GM11168 (cell line): ENCODE data around the gene MPDZ.

ENCODE experiments used
- in situ Hi-C: fragments of 300-500 bp; cut with MboI; formaldehyde crosslinking; loops from one replicate; pipeline ENCODE4 v1.12.0; 2022; ENCODE audit warnings: low sequenced_read_pairs; ENCODE audit not compliant: unreplicated experiment

MPDZ gene

DNA sequence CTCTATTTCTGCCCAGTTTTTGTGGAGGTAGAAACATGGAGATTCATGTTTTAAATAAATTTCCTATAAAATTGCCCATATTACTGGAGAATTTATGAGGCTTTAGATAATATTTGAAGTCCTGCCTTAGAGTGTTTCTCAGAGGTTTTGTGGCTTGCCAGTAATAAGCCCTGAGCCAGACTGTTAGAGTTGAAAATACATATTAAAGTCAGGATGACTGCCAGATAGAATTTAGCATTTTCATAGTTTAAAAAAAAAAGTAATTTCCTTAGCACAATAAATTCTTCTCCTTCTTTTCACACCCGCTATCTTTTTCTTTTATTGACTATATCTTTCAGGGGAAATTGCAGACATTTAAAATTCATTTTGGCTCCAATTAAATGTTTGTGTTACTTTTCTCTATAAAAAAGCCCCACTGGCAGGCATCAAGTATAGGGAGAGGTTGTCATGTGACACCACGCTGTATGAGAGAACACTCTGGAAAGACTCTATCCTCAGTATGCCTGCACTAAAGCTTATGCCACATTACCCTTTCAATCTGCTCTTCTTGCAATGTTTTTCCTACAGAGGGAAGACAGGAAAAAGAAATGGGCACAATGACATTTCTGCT is 135.2 kb downstream of the MPDZ start:
- in situ Hi-C loops: no loop called here

DNA sequence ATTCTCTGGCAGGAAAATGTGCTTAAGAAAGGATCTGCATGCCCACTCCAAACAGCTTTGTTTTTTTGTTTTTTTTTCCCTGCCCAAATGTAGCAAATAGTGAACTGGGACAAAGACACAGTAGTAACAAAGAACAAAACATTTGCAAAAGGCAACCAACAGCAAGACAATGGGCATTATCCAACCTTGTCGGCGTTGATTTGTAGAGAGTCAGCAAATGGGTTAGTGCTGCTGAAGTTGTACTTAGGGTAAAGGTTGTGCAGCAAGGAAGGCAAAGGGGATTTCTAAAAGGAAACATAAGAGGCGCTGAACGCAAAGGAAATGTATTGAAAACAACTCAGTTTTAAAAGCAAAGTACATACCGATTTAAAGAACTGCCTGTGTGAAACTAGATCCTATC is 136.2 kb downstream of the MPDZ start:
- in situ Hi-C loops: no loop called here

DNA sequence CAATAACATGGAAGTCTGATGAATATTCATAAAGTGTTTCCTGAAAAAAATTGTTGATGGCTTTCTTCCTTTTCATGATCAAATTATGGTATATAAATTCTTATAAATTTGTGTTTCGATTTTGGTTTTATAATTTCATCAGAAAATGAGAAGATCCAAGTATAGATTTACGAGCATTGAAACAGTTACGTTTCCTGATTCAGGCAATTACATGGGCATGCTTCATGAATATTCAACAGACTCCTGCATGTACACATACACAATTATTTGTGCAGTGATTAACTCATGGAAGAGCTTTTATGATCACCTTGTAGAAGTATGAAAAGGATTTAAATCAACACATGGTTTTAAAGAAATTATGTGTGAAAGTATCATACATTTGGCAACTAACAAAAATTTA is 136.7 kb downstream of the MPDZ start:
- in situ Hi-C loops: no loop called here

DNA sequence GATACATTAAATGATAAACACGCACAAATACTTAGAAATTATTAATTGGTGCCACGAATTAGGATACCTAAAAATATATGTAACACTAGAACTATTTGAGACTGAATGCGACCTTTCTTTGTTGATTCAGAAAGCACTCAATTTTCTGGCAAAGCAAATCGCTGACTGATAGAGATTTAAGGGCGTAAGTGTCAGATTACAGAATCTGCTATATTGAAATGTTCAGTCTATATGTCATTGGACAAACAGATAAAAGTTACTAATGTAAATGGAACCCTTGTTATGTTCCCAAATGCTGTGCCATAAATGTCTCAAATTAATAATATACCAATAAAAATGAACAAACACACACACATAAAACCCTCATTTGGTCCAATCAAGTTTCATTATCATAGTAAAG is 137.9 kb downstream of the MPDZ start:
- in situ Hi-C loops: no loop called here

DNA sequence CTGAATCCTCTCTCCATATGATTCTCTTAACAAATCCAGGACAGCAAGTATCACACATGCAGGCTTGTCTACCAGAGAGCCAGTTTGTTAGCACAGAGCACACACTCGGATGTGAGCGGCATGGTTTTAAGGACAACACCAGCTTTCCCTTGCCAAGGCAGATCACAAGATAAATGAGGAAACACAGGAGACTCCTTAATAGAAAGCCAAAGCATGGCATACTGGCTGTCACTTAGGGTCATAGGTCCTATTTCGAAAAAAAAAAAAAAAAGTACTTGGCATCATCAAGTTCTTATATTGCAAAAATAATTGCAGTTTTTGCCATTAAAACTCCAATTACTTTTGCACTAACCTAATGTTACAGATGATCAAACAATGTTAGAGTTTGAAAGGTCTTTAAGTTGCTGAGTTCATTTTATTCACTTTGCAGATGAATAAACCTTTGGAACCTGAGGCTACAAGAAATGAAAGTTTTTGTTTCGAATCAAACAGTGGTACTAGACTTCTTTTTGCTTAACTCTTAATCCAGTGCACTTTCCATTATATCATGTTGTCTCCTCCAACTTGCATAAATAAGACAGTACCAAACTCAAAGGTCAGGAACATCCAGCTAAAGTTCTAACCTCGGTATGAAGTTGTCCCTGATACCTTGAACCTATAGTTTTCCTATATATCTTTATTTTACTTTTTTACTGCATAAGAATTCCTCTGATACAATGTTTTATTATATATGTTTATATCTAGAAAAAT is 138.5 kb downstream of the MPDZ start:
- in situ Hi-C loops: no loop called here

DNA sequence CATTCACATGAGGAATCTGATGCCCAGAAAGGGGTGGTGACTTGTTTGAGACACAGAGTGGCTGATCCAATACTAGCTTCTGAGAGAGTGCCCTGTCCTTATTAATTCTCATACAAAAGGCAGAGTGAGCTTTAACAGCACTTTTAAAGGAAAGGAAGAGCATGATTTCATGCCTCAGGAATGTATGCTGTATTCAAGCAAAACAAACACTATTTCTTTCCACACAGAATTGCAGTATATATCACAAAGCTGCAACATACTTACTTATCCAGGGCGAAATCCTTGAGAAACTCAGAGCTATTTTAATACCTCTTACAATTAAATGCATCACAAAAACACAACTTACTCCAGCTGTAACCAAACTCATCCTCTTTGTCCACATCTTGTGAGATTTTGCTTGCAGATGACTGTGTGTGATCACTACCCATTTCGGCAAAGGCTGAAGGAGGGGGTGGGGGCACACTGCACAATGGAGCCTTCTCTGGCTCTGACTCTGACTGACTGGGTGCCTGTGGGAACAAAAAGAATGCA is 139.8 kb downstream of the MPDZ start:
- in situ Hi-C loops: no loop called here

DNA sequence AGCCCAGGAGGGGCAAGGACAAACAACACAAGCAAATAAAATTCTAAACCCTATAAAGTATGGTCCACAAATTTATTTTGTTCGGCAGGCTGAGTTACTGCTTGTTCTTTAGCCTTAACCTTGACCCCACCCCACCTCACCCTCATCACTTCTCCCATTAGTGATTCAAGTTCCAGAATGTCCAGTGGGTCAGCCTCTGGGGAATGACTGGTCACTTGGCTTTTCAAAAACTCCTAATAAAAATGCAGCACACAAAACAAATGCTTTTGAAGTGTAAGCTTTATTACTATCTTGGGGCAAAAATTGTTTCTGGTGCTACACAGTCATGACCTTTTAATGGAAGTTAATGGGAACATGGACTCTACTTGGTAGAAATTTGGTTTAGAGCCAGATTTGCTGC is 142.1 kb downstream of the MPDZ start:
- in situ Hi-C loops: no loop called here

DNA sequence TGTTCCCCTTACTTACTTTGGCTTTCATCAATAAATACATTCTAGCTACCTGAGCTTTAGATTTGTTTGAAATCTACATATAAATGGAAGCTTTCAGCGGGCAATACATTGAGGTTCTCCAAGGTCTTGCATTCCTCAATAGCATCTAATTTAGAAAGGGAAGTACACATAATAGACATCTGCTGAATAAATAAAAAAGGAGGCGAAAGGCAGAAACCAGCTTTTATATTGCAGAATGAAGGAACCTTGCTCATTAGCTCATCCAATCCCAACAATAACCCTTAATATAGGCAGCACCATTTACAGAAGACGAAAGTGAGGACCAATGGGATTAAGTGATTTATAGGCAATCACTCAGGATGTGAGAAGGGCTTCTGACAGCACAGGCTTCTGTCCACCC is 147.5 kb downstream of the MPDZ start:
- in situ Hi-C loops: no loop called here

DNA sequence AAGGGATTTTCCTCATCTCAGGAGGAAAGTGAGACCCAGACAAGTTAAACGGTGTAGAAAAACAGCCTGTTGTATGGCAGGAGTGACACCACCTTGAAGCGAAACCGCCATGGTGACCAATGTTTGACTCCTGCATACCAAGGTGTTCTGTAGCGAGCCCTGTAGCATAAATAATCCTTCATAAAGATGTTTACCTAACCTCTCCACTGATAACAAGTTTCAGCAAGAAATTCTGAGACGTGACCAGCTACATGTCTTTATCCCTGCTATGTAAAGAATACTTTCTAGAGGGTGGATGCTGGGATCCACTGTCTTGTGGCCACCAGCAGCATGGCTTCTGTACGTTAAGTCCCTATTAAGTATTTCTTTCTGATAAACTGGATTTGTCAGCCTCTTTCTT is 148.1 kb downstream of the MPDZ start:
- in situ Hi-C loops: no loop called here

DNA sequence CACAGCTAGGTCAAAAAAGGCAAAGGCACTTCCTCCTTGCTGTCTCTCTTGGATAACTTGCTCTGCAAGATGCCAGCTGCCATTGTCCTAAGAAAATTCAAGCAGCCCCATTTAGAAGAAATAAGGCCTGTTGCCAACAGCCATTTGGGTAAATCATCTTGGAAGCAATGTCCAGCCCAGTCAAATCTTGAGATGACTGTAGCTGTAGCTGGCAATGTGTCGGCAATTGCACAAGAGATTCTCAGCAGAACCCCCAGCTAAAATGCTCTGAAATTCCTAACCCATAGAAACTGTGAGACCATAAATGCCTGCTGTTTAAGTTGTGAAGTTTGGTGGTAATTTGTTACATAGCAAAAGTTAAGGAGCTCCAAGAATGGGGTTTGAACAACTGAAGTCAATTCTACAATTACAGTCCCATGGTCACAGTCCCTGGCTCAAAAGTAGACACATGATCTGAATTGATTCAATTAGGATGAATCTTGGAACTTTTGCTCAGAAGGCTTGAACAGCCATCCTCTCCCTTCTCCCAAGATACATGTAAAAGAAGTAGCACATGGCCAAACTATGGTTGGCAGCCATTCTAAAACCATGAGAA is 151.1 kb downstream of the MPDZ start:
- in situ Hi-C loops: no loop called here

DNA sequence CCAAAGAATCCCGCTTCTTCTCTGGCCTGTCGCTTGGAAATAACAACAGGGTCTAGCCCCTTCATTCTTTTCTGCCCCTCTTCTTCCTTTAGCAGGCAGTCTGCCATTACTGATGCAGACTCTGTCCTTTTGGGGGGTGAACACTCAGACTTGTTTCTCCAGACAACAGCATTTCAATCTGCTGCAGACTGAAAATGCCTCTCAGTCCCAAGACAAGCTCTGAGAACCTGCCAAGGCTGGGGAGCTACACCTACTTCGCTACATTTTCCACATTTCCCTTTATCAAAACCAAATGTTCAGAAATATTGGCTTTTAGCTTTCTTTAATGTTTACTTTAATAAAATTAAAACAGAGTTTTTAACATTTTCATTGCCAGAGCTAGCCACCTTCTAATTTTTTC is 152.4 kb downstream of the MPDZ start:
- in situ Hi-C loops: no loop called here

DNA sequence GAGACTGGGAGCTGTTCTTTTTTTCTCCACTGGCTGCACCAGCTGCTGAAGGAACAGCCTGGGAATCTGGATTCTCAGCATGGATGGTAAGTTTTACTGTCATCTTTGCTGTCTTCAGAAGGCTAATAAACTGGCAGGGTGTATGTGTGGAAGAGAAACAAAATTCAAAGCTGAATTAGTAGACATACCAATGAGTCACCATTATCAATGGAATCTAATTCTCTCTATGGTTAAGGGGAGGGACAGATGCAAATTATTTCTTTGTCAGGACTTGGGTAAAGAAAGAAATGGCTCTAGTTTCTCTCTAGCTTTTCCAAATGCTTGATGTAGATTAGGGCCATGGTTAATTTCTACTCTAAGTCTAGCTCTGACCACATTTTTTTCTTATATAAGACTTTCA is 154.2 kb downstream of the MPDZ start:
- in situ Hi-C loops: no loop called here

DNA sequence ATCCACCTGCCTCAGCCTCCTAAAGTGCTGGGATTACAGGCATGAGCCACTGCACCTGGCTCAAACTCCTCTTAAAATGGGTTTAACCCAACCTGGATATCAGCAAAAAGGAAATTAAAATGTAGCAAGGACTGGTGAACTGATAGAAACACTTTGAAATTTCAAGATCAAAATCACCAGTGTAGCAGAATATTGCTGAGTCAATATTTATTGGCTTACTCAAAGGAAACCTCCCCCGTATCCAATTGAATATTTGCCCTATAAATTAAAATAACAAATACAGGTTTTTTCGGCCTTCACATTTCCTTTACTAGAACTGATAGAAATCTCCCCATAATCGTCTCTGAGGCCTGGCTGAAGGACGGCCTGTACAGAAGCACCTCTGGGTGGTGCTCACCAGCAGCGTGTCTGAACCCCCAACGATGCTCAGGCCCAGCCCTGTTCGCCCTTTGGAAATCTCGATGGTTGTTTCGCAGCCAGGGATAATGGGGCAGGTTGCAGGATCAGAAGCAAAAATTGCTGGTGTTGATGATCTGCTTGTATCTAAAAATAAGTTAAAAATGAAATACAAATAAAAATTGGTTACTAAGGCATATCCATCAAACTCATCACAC is 156.6 kb downstream of the MPDZ start:
- in situ Hi-C loops: no loop called here

DNA sequence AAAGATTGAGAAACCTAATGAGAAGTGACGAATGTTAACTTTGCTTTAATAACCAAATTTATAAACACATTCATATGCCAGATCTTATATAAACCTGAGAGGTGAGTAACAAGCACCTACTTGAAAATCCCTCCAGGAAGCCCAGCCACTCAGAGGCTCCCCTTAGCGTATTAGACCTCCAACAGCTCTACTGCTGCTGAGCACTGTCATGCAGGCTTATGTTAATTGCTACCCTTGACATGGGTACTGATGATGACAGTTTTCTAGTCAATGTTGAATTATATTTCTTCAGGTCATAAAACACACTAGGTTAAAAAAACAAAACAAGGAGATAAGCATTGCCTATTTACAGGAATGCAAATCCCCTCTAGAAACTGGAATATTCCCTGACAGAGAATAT is 161.2 kb downstream of the MPDZ start:
- in situ Hi-C loops: no loop called here

DNA sequence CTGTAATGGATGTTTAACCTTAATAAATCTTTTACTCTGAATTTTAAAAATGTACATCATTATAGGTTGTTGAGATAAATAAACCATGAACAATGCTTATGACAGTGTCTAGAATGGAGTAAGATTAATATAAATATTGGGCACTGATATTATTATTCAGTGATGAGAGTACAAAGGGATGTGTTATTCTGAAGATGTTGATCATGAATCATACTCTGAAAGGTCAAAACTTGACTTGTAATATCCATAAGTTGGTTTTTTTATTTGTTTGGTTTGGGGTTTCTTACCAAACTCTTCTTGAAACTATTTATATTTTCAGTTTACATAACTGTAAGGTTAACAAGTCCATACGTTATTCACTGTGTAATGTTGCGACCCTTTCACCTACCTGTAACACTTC is 163.2 kb downstream of the MPDZ start:
- in situ Hi-C loops: no loop called here

DNA sequence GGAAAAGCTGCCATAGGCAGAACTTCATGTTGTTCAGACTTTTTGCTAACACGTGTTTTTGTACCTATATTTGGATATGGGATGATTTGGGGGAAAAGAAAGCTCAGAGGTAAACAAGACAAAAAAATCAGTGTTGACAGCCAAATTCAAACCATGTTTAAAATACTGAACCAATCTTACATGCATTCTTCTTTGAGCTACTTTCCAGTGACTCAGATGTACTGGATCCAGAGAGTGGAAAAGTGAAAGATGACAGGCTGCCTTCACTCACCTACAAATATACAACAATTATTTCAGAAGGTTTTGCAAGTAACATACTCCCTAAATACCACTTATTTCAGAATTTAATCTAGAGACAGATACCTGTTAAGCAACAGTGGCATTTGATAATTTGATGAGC is 165.7 kb downstream of the MPDZ start:
- in situ Hi-C loops: no loop called here

DNA sequence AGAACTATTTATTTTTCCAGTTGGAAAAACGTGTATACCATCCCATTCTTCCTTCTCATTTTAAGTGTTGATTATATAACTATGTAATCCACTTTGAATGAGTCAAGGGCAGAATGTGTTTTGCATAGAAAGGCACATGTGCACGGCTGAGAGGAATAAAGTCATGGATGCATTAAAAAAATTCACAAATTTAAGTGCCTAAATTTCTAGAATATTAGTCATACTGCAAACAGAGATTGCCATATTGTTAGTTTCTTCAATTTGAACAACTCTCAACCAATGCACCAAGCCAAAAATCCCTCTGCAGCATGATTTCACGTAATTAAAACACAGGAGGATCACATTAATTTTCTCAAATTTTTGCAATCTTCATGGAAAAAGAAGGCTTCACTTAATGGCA is 166.3 kb downstream of the MPDZ start:
- in situ Hi-C loops: no loop called here

DNA sequence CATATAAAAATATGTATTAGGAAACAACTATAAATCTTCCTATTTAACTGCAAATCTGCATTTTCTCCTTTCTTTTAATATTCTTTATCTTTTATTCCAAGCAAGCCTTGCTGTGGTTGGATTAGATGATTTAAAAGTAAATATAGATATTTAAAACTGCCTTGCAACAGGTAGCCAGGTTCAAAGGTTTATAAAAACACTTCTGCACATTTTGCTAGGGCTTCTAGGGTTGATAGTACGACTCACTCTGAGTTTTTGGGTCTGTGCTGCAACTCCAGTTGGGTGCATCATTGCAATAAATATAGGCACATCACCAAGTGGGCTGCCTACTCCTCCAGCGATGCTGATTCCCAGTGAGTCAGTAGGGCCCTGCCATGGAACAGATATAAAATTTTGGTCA is 167.7 kb downstream of the MPDZ start:
- in situ Hi-C loops: no loop called here

DNA sequence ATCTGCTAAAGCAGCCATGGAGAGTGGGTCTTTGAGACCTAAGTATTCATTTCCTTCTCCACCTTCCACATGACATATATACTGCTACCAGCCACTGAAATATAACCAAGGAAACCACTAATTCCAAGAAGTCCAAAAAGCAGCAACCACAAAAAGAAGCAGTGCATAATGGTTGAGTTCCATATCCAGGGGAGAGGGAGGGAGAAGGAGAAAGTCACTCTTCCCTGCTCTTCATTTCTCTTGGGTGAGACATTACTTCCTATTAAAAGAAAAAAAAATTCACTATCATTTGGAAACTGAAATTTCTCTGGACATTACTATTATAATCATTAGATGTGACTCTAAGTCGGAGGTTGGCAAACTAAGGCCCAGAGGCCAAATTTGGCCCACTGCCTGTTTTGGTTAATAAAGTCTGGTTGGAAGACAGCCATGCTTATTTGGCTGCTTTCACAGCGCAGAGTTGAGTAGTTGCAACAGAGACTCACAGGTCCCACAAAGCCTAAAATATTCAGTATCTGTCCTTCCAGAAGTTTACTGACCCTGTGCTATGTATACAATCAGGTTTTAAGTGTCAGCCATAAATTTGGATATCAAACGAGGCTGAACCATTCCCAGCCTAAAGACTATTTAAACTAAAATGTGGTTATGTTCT is 168.6 kb downstream of the MPDZ start:
- in situ Hi-C loops: no loop called here

DNA sequence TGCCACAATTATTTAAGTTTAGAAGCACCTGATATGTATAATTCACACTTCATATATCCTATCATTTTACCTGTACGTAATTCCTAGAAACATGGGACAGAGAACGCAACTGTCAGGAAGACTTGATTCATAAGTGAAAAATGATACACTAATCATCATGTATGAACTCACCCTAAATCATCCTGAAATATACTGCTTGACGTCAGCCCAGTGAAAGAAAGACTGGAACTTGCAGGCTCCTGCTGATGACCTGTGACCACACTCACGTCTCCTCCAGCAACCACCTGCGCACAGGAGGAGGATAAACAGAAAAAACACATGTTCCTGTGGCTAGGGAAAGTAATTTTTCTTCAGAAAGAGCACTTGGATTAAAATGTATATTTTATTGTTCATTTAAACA is 169.7 kb downstream of the MPDZ start:
- in situ Hi-C loops: no loop called here

DNA sequence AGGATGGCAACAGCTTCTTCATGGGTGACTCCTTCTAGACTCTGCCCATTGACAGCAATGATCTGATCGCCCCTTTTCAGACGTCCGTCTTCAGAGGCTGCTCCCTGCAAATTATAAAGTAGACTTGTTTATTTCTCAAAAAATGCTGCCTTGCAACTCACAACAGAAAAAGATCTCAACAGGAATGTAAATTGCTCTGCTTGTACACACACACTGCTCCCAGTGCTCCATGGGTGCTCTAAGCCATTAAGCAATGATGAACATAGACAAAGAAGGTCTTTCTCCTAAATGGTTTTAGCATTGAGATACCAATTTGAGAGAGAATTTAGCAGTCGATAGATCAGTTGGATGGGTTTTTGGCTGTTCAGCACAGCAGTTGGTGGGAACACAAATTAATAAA is 172.5 kb downstream of the MPDZ start:
- in situ Hi-C loops: no loop called here
